Activated T-cell treated with anti-CD3 and anti-CD28 coated beads for 24 hours (primary cell): ENCODE results near the gene GAS2L3.

Experiments
- DNase-seq: peaks from one replicate; pipeline ENCODE4 v3.0.0-alpha.2; 2020; ENCODE audit warnings: low read depth

Gene GAS2L3

DNA sequence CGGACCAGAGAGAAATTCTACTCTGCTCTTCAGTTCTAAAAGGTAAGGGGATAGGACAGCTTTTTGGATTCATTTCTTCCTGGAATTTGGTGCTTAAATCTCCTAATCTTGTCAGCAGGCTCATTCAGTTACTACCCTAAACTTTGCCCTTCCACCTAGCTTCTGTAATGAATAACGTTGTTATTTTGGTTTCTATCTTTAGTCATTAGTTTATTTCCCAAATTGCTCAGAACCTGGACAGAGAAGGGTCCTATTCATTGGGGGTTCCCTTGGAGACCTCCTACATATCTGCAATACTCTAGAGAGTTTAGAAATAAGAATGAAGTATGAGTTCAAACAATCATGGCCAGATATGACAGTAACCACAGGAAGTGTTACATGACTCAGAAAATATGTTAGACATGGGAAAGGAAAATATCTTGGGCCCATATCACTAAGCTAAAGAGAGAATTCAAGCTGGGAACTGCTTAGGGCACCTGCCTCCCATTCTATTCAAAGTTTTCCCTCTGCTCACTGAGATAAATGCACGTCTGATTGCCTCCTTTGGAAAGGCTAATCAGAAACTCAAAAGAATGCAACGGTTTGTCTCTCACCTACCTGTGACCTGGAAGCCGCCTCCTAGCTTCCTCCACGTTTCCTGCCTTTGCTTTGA is 87.9 kb downstream of the GAS2L3 start:
- no peak for DNase-seq

DNA sequence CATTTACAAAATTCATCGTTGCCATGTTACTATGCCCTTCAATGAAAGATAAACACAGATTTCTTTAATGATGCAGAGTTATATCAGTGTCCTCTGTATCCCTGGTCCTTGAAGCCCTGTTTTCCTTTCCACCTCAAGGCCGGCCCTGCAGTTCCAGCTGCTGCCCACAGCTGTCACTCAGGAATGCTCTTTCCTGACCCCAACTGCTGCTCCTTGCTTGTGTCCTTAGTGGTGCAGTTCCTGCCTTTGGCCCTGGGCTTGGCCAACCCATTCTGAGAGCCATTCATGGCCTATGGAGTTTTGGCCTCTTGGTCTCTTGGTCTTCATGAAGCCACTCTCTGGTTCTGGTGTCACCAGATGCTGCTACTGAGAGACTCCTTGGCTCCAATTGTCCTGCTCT is 93.1 kb downstream of the GAS2L3 start:
- DNase-seq: no peak

GRCh38 chr12:100668945-100669536 is 95.6 kb downstream of the GAS2L3 start:
- peak; percentile 24 for DNase-seq

DNA sequence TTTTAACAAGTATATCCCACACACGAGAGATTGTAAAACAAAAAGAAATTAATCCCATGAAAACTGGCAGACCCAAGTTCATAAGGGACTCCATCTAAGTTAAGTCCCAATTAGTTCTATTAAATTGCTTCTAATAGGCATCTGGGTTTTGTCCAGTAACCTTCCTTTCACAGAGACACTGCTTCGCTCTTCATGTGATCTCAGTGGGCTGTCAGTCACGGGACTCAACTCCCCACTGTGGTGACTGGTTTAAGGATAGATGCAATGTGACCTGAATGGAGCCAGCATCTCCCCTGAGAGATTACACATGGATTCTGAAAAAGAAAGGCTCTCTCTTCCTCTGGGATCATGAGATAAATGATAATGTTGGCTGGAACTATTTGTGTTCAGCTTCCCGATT is 96.4 kb downstream of the GAS2L3 start:
- no peak for DNase-seq

DNA sequence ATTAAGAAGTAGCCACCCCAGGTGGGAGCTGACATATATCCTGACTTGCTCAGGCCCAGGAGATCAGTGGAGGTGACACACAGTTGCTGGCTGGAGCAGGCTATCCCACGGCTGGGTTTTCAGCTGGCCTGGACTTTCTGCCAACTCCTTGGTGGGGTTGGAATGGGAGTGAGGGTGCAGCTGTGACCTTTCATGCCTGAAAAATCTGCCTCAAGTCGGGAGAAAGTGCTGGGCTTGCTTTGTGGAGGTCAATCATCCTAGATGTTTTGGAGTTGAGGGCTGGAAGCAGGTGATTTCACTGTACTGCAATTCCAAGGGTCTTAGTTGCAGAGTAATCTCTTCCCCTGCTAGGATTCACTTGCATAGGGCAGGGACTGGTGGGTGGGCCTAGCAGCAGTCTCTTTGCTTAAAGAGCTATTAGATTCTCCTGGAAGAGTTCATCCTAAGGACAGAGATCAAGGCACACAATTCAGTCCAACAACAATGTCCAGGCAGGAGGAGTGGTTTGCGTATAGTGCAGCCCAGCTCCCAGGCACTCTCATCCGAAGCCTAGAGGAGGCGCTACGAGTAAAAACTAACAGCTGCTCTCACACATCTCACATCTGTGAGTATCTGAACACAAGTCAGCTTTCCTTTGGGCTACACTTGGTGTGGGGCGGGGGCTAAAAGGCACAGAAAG is 98.1 kb downstream of the GAS2L3 start:
- DNase-seq: no peak

DNA sequence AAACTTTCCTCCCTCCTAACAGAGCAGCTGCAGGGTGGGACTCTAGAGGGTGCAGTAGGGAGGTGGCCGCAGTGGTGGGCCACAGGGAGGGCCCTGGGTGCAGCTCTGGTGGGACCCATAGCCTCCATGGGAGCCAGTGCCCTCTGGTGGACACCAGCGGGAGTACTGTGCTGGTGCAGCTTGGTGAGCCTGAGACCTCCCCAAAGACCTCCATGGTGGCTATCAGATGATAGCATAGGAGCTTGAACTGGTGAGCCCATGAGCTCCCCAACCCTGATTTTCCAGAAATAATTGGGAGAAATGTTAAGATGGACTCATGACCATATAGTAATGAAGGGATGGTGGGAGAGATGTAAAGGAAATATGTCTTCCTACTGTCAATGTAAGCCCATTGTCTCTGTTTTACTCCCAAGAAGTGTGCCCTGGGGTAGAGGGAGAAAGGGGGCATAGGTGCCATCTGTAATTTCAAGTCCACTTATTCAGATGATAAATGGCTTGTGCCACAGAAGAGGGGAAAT is 98.7 kb downstream of the GAS2L3 start:
- peak; percentile 6 for DNase-seq

DNA sequence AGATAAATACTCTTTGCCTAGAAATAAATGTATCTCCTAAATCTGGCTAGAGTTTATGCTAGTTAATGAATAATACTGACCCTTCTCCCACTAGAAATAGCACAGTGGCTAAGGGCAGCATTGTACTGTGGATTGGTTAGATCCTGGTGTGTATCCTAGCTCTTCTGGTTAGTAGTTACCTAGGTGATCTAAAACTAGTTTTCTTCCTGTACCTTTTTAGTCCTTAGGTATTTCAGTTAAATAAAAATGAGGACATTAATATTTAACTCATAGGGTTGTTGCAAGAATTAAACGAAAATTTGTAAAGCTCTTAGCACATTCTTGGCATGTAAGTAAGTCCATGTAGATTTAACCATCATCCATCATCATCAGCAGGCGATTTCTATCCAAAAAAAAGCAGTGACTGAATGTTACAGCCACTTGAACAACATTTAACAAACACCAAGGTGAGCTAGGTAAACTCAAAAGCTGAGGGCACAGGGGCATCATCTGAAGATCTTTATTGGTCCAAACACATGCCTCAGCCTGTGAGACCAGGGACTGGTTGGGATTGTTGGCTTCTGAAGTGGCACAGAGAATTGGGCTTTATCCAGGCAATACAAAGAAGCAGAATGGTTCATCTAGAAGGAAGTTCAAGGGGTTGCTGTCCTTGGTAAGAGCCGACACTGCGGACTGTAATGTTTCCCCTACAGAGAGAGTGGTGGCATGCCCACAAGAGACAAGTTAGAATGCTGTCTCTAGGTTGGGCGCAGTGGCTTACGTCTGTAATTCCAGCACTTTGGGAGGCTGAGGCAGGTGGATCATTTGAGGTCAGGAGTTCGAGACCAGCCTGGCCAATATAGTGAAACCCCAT is 100.8 kb downstream of the GAS2L3 start:
- DNase-seq: no peak
